CD4-positive, alpha-beta T cell treated with Interleukin-21 for 1 hour (primary cell): ENCODE results near the gene MTA2.
"Not testable (repeated sequence)": the region's sequence is repeated elsewhere in the genome, so short reads cannot be mapped to it uniquely, and the experiment has no call there.

Experiments
- DNase-seq: peaks from one replicate; pipeline ENCODE4 v3.0.0-alpha.2; 2020

Gene MTA2

GRCh38 chr11:62565100-62565802 lies 36.4 kb downstream of the MTA2 start:
- DNase-seq, result no peak

GRCh38 chr11:62561677-62562230 lies 39.9 kb downstream of the MTA2 start:
- DNase-seq, result not testable (repeated sequence)

- DNase-seq, result peak; percentile 86
These were observed 41.0 kb downstream of the MTA2 start for GRCh38 chr11:62560566-62561103.

GRCh38 chr11:62559626-62560025 lies 42.0 kb downstream of the MTA2 start:
- not testable (repeated sequence) for DNase-seq

- no peak for DNase-seq
These were observed 42.5 kb downstream of the MTA2 start for GRCh38 chr11:62559204-62559603.

GRCh38 chr11:62558669-62559068 lies 43.0 kb downstream of the MTA2 start:
- DNase-seq, result no peak

- peak; percentile 70 for DNase-seq
These were observed 44.6 kb downstream of the MTA2 start for GRCh38 chr11:62556875-62557631.

- peak; percentile 89 for DNase-seq
These were observed 45.4 kb downstream of the MTA2 start for GRCh38 chr11:62556108-62556874.

GRCh38 chr11:62555464-62556107 lies 46.1 kb downstream of the MTA2 start:
- DNase-seq, result peak; percentile 94

- DNase-seq, result peak; percentile 18
These were observed 47.1 kb downstream of the MTA2 start for GRCh38 chr11:62554387-62555167.

GRCh38 chr11:62553839-62554361 lies 47.8 kb downstream of the MTA2 start:
- peak; percentile 22 for DNase-seq

GRCh38 chr11:62553080-62553838 lies 48.4 kb downstream of the MTA2 start:
- peak; percentile 89 for DNase-seq

GRCh38 chr11:62552485-62553079 lies 49.1 kb downstream of the MTA2 start:
- DNase-seq, result no peak

- not testable (repeated sequence) for DNase-seq
These were observed 51.2 kb downstream of the MTA2 start for GRCh38 chr11:62550478-62550877.

- DNase-seq, result no peak
These were observed 52.9 kb downstream of the MTA2 start for GRCh38 chr11:62548545-62549335.

GRCh38 chr11:62547691-62548281 lies 53.9 kb downstream of the MTA2 start:
- DNase-seq, result no peak

- no peak for DNase-seq
These were observed 54.6 kb downstream of the MTA2 start for GRCh38 chr11:62546929-62547625.
